Osteoblast (primary cell): ENCODE data around the gene BAD. TPM values are rescaled to one million over a fixed set of nuclear protein-coding genes. Genes with fewer than 3 reads are reported as not detected.

ENCODE experiments used
- DNase-seq: peaks from one replicate; pipeline ENCODE4 v3.0.0; 2011; ENCODE audit warnings: low spot score, mixed read lengths; ENCODE audit not compliant: insufficient read length; ENCODE audit errors: missing footprints
- H2AFZ ChIP-seq: 2 replicates; pipeline ENCODE4 v1.6.0; 2011; ENCODE audit warnings: mild to moderate bottlenecking, low read length
- H3K27ac ChIP-seq: 2 replicates; pipeline ENCODE4 v1.5.1; 2011; ENCODE audit warnings: mild to moderate bottlenecking, low read depth, low read length, moderate library complexity
- H3K27me3 ChIP-seq: 2 replicates; pipeline ENCODE4 v1.6.0; 2012; ENCODE audit warnings: mild to moderate bottlenecking, control low read depth, inconsistent platforms, low read length, moderate library complexity; ENCODE audit not compliant: insufficient read depth
- H3K36me3 ChIP-seq: 2 replicates; pipeline ENCODE4 v1.5.1; 2011; ENCODE audit warnings: mild to moderate bottlenecking, low read length, control low read depth, moderate library complexity; ENCODE audit not compliant: insufficient read depth
- H3K4me1 ChIP-seq: 2 replicates; pipeline ENCODE4 v1.5.1; 2011; ENCODE audit warnings: mild to moderate bottlenecking, low read length, control low read depth, moderate library complexity; ENCODE audit not compliant: insufficient read depth
- H3K4me2 ChIP-seq: 2 replicates; pipeline ENCODE4 v1.6.0; 2011; ENCODE audit warnings: mild to moderate bottlenecking, low read length; ENCODE audit not compliant: insufficient read depth
- H3K4me3 ChIP-seq: fragments of 200-600 bp; sonication (generic); 3 replicates; pipeline ENCODE4 v1.5.1; 2012; ENCODE audit warnings: mild to moderate bottlenecking, low read length, inconsistent platforms; ENCODE audit not compliant: insufficient read depth
- H3K79me2 ChIP-seq: 2 replicates; pipeline ENCODE4 v1.6.0; 2012; ENCODE audit warnings: mild to moderate bottlenecking, low read length, control low read depth, inconsistent platforms; ENCODE audit not compliant: insufficient read depth
- H3K9me3 ChIP-seq: 2 replicates; pipeline ENCODE4 v1.5.1; 2011; ENCODE audit warnings: low read depth, low read length, control low read depth
- H4K20me1 ChIP-seq: 2 replicates; pipeline ENCODE4 v1.6.0; 2012; ENCODE audit warnings: mild to moderate bottlenecking, low read length, control low read depth; ENCODE audit not compliant: insufficient read depth
- CTCF ChIP-seq: IDR thresholded peaks from 2 replicates; pipeline ENCODE4 v1.5.1; 2011; ENCODE audit warnings: mild to moderate bottlenecking, low read depth, low read length, moderate library complexity; ENCODE audit errors: extremely low read depth
- total RNA-seq: library from RNA; depleted of rRNA; stranded (reverse); fragments of >200 nt; gene quantifications from 2 replicates; pipeline ENCODE4 v1.2.3, GENCODE V29; 2012

Gene BAD
- total RNA-seq, 1 donor = 70.9 TPM

GRCh38 chr11:64229744-64230170 lies 54.7 kb downstream of the BAD start:
- Histone ChIP-seq H3K9me3 (no peaks in the 10 kb centered on the region), H2AFZ (peak overlapping the region; percentile 15), H3K4me2 (peak overlapping the region; percentile 95), H3K79me2 (peaks cover 30% of the 10 kb centered on the region), H3K27me3 (no peaks in the 10 kb centered on the region), H3K36me3 (no peaks in the 10 kb centered on the region), H4K20me1 (peaks cover 5% of the 10 kb centered on the region), H3K27ac (peak overlapping the region; percentile 5), H3K4me3 (peak overlapping the region; percentile 93), H3K4me1 (peaks cover 31% of the 10 kb centered on the region)
- TF ChIP-seq CTCF = no peak
- DNase-seq = no peak

GRCh38 chr11:64229090-64229743 lies 55.2 kb downstream of the BAD start:
- H4K20me1 ChIP-seq = peaks cover 5% of the 10 kb centered on the region
- peak overlapping the region; percentile 95 for H3K4me2 ChIP-seq
- H3K27me3 ChIP-seq = no peaks in the 10 kb centered on the region
- no peak for TF ChIP-seq CTCF
- H3K36me3 ChIP-seq = no peaks in the 10 kb centered on the region
- H3K4me3 ChIP-seq = no peak overlapping the region
- peaks cover 32% of the 10 kb centered on the region for H3K79me2 ChIP-seq
- no peak overlapping the region for H2AFZ ChIP-seq
- no peak for DNase-seq
- peaks cover 31% of the 10 kb centered on the region for H3K4me1 ChIP-seq
- H3K27ac ChIP-seq = no peak overlapping the region
- no peaks in the 10 kb centered on the region for H3K9me3 ChIP-seq

GRCh38 chr11:64227405-64227956 lies 57.0 kb downstream of the BAD start:
- no peaks in the 10 kb centered on the region for H3K27me3 ChIP-seq
- peaks cover 5% of the 10 kb centered on the region for H4K20me1 ChIP-seq
- peak overlapping the region; percentile 97 for H3K4me2 ChIP-seq
- peak overlapping the region; percentile 80 for H3K27ac ChIP-seq
- peak overlapping the region; percentile 96 for H3K4me3 ChIP-seq
- H3K36me3 ChIP-seq = peaks cover 5% of the 10 kb centered on the region
- no peak for TF ChIP-seq CTCF
- H2AFZ ChIP-seq = no peak overlapping the region
- no peak for DNase-seq
- peaks cover 28% of the 10 kb centered on the region for H3K4me1 ChIP-seq
- peaks cover 32% of the 10 kb centered on the region for H3K79me2 ChIP-seq
- no peaks in the 10 kb centered on the region for H3K9me3 ChIP-seq

- Histone ChIP-seq H3K27me3 (no peaks in the 10 kb centered on the region), H4K20me1 (peaks cover 5% of the 10 kb centered on the region), H3K9me3 (no peaks in the 10 kb centered on the region), H3K27ac (peak overlapping the region; percentile 80), H3K4me1 (peaks cover 28% of the 10 kb centered on the region), H3K79me2 (peaks cover 32% of the 10 kb centered on the region), H3K4me3 (peak overlapping the region; percentile 96), H3K4me2 (peak overlapping the region; percentile 97), H3K36me3 (peaks cover 5% of the 10 kb centered on the region), H2AFZ (peak overlapping the region; percentile 59)
- no peak for DNase-seq
- no peak for TF ChIP-seq CTCF
Observed at GRCh38 chr11:64226507-64227051, 57.9 kb downstream of the BAD start.
